Loucy (cell line): ENCODE results near the gene DSE.

ENCODE experiments used
- H2AFZ ChIP-seq: fragments of 200-600 bp; sonication (generic); 2 replicates; pipeline ENCODE4 v1.6.0; 2016; ENCODE audit warnings: antibody characterized with exemption, mild to moderate bottlenecking, low read length, moderate library complexity
- H3F3A ChIP-seq: fragments of 200-600 bp; 2 replicates; pipeline ENCODE4 v1.6.0; 2016; ENCODE audit warnings: antibody characterized with exemption, low read depth, mild to moderate bottlenecking
- H3K27me3 ChIP-seq: fragments of 200-600 bp; sonication (generic); 2 replicates; pipeline ENCODE4 v1.6.1; 2014; ENCODE audit warnings: low read length, mild to moderate bottlenecking; ENCODE audit not compliant: insufficient read depth, poor library complexity, severe bottlenecking
- H3K36me3 ChIP-seq: fragments of 200-600 bp; sonication (generic); 2 replicates; pipeline ENCODE4 v1.6.1; 2016; ENCODE audit warnings: low read length; ENCODE audit not compliant: insufficient read depth
- H3K4me1 ChIP-seq: fragments of 200-600 bp; sonication (generic); 2 replicates; pipeline ENCODE4 v1.5.1; 2014; ENCODE audit warnings: low read length, mild to moderate bottlenecking; ENCODE audit not compliant: insufficient read depth, poor library complexity, severe bottlenecking
- H3K4me2 ChIP-seq: fragments of 200-600 bp; sonication (generic); 2 replicates; pipeline ENCODE4 v1.6.0; 2014; ENCODE audit warnings: antibody characterized with exemption, low read length, low read depth, mild to moderate bottlenecking; ENCODE audit not compliant: poor library complexity, severe bottlenecking
- H3K4me3 ChIP-seq: fragments of 200-600 bp; sonication (generic); 2 replicates; pipeline ENCODE4 v1.5.1; 2014; ENCODE audit warnings: low read length, mild to moderate bottlenecking, mixed read lengths; ENCODE audit not compliant: poor library complexity, severe bottlenecking
- H3K79me2 ChIP-seq: fragments of 200-600 bp; sonication (generic); 2 replicates; pipeline ENCODE4 v1.6.1; 2014; ENCODE audit warnings: low read length; ENCODE audit not compliant: insufficient read depth
- H3K9ac ChIP-seq: fragments of 200-600 bp; sonication (generic); 2 replicates; pipeline ENCODE4 v1.6.0; 2014; ENCODE audit warnings: mild to moderate bottlenecking, low read depth, low read length, moderate library complexity; ENCODE audit not compliant: poor library complexity, severe bottlenecking
- H3K9me2 ChIP-seq: fragments of 200-600 bp; sonication (generic); replicated peaks from 2 replicates; pipeline ENCODE4 v1.6.1; 2016; ENCODE audit warnings: low read depth, low read length, mixed read lengths
- H3K9me3 ChIP-seq: fragments of 200-600 bp; sonication (generic); 2 replicates; pipeline ENCODE4 v1.6.1; 2014; ENCODE audit warnings: mild to moderate bottlenecking, antibody characterized with exemption, low read length, low read depth; ENCODE audit not compliant: insufficient read depth
- H4K20me1 ChIP-seq: fragments of 200-600 bp; sonication (generic); 2 replicates; pipeline ENCODE4 v1.6.0; 2014; ENCODE audit warnings: antibody characterized with exemption, low read length, mild to moderate bottlenecking; ENCODE audit not compliant: insufficient read depth, poor library complexity, severe bottlenecking
- CTCF ChIP-seq: fragments of 200-600 bp; sonication (generic); conservative IDR thresholded peaks from 2 replicates; pipeline ENCODE4 v1.5.1; 2014; ENCODE audit warnings: mild to moderate bottlenecking, antibody characterized with exemption, low read length
- EZH2phosphoT487 ChIP-seq: fragments of 200-600 bp; IDR thresholded peaks from 2 replicates; pipeline ENCODE4 v1.6.1; 2018; ENCODE audit warnings: antibody characterized with exemption, mild to moderate bottlenecking, moderate library complexity, borderline replicate concordance

The DSE gene

GRCh38 chr6:116355796-116356195, 15.0 kb upstream of the DSE start:
- Histone ChIP-seq H3K27me3 (no peaks in the 10 kb centered on the region), H3K36me3 (no peaks in the 10 kb centered on the region), H4K20me1 (no peaks in the 10 kb centered on the region), H3K9me2 (no peaks in the 10 kb centered on the region), H3K4me2 (no peak overlapping the region), H3F3A (no peaks in the 10 kb centered on the region), H2AFZ (no peak overlapping the region), H3K9ac (no peak overlapping the region), H3K79me2 (no peaks in the 10 kb centered on the region), H3K9me3 (no peaks in the 10 kb centered on the region), H3K4me3 (no peak overlapping the region), H3K4me1 (no peaks in the 10 kb centered on the region)
- TF ChIP-seq CTCF, result no peak
- no peak for TF ChIP-seq EZH2phosphoT487

GRCh38 chr6:116359131-116359530, 11.6 kb upstream of the DSE start:
- no peak overlapping the region for H3K9ac ChIP-seq
- H3K9me2 ChIP-seq, result no peaks in the 10 kb centered on the region
- H3K4me2 ChIP-seq, result no peak overlapping the region
- no peaks in the 10 kb centered on the region for H3K27me3 ChIP-seq
- no peak for TF ChIP-seq CTCF
- TF ChIP-seq EZH2phosphoT487, result no peak
- no peaks in the 10 kb centered on the region for H3K9me3 ChIP-seq
- H3K36me3 ChIP-seq, result no peaks in the 10 kb centered on the region
- no peaks in the 10 kb centered on the region for H3K4me1 ChIP-seq
- H3F3A ChIP-seq, result no peaks in the 10 kb centered on the region
- H4K20me1 ChIP-seq, result no peaks in the 10 kb centered on the region
- no peak overlapping the region for H3K4me3 ChIP-seq
- H3K79me2 ChIP-seq, result no peaks in the 10 kb centered on the region
- no peak overlapping the region for H2AFZ ChIP-seq

- H3K9me2 ChIP-seq, result no peaks in the 10 kb centered on the region
- H3F3A ChIP-seq, result no peaks in the 10 kb centered on the region
- H3K4me1 ChIP-seq, result no peaks in the 10 kb centered on the region
- H3K9me3 ChIP-seq, result no peaks in the 10 kb centered on the region
- H3K9ac ChIP-seq, result no peak overlapping the region
- no peaks in the 10 kb centered on the region for H4K20me1 ChIP-seq
- no peaks in the 10 kb centered on the region for H3K79me2 ChIP-seq
- no peaks in the 10 kb centered on the region for H3K36me3 ChIP-seq
- no peaks in the 10 kb centered on the region for H3K27me3 ChIP-seq
- TF ChIP-seq CTCF (no peak), EZH2phosphoT487 (no peak)
- H2AFZ ChIP-seq, result no peak overlapping the region
- H3K4me2 ChIP-seq, result no peak overlapping the region
- H3K4me3 ChIP-seq, result no peak overlapping the region
These were observed 10.9 kb upstream of the DSE start for GRCh38 chr6:116359835-116360234.
